ENCODE results near the gene MAPKBP1. TPM values are rescaled to one million over a fixed set of nuclear protein-coding genes. Genes with fewer than 3 reads are reported as not detected.

The MAPKBP1 gene
- total RNA-seq, 2 experiments from 2014 or later: 16.6 to 17.2 TPM

DNA sequence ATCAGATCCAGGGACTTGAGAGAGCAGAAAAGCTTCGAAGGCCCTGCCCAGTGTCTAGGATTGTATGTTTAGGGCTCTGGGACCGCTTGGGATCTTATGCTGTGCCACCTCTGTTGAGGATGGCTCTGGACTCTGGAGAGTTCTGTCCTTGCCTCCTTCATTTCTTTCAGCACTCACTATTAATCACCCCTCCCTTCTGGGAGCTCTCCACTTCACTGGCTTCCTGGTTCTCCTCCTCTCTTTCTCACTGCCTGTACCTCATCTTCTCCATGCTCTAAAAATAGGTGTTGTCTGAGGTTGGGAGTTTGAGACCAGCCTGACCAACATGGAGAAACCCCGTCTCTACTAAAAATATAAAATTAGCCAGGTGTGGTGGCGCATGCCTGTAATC is 17.3 kb downstream of the MAPKBP1 start:
- no peak overlapping the region for H3K4me3 Mint-ChIP-seq
- intact Hi-C loops (cut with micrococcal nuclease): no loop called here
- POLR2A ChIA-PET: interaction anchor here (1.7 kb wide), 1 partner anchor 17 kb away, joined by 6 read pairs; the partner anchor contains the start of gene MAPKBP1
- ATAC-seq (no peak), DNase-seq (no peak)
- peak overlapping the region; percentile 64 for H3K27ac Mint-ChIP-seq
- H3K4me1 Mint-ChIP-seq (ENCODE audit: low read depth): peaks cover 43% of the 10 kb centered on the region
- TF ChIP-seq CTCF (IDR thresholded peaks at IDR 0.05): no peak
- no peaks in the 10 kb centered on the region for H3K27me3 Mint-ChIP-seq
- no peaks in the 10 kb centered on the region for H3K36me3 Mint-ChIP-seq (ENCODE audit: low read depth)
- no peaks in the 10 kb centered on the region for H3K9me3 Mint-ChIP-seq
- CTCF ChIA-PET: interaction anchor here (1.5 to 7.8 kb wide), 3 partner anchors 13 to 20 kb away, joined by 4 to 44 read pairs (median 39); partner anchors contain the start of gene MAPKBP1

GRCh38 chr15:41792000-41792637 is 17.8 kb downstream of the MAPKBP1 start:
- POLR2A ChIA-PET: interaction anchor here (1.1 to 1.7 kb wide), 2 partner anchors 13 to 17 kb away, joined by 6 read pairs; partner anchors contain the start of gene MAPKBP1
- Mint-ChIP-seq H3K4me1 (ENCODE audit: low read depth) (peaks cover 46% of the 10 kb centered on the region), H3K27me3 (no peaks in the 10 kb centered on the region), H3K9me3 (no peaks in the 10 kb centered on the region), H3K36me3 (ENCODE audit: low read depth) (no peaks in the 10 kb centered on the region), H3K27ac (no peak overlapping the region), H3K4me3 (no peak overlapping the region)
- CTCF ChIA-PET: interaction anchor here (0.9 to 7.8 kb wide), 5 partner anchors 11 to 20 kb away, joined by 3 to 44 read pairs (median 4); partner anchors contain the start of gene MAPKBP1
- no peak for DNase-seq
- TF ChIP-seq CTCF (IDR thresholded peaks at IDR 0.05): no peak
- intact Hi-C loops (cut with micrococcal nuclease): no loop called here
- no peak for ATAC-seq

GRCh38 chr15:41794081-41794480 is 19.8 kb downstream of the MAPKBP1 start:
- DNase-seq (no peak), ATAC-seq (no peak)
- H3K4me3 Mint-ChIP-seq: no peak overlapping the region
- no peaks in the 10 kb centered on the region for H3K36me3 Mint-ChIP-seq (ENCODE audit: low read depth)
- intact Hi-C loops (cut with micrococcal nuclease): no loop called here
- no peaks in the 10 kb centered on the region for H3K27me3 Mint-ChIP-seq
- no peaks in the 10 kb centered on the region for H3K9me3 Mint-ChIP-seq
- TF ChIP-seq CTCF (IDR thresholded peaks at IDR 0.05): no peak
- POLR2A ChIA-PET: no interaction called here
- peaks cover 49% of the 10 kb centered on the region for H3K4me1 Mint-ChIP-seq (ENCODE audit: low read depth)
- CTCF ChIA-PET: interaction anchor here (0.8 to 7.8 kb wide), 2 partner anchors 17 to 20 kb away, joined by 3 to 44 read pairs; partner anchors contain the start of gene MAPKBP1
- H3K27ac Mint-ChIP-seq: no peak overlapping the region

DNA sequence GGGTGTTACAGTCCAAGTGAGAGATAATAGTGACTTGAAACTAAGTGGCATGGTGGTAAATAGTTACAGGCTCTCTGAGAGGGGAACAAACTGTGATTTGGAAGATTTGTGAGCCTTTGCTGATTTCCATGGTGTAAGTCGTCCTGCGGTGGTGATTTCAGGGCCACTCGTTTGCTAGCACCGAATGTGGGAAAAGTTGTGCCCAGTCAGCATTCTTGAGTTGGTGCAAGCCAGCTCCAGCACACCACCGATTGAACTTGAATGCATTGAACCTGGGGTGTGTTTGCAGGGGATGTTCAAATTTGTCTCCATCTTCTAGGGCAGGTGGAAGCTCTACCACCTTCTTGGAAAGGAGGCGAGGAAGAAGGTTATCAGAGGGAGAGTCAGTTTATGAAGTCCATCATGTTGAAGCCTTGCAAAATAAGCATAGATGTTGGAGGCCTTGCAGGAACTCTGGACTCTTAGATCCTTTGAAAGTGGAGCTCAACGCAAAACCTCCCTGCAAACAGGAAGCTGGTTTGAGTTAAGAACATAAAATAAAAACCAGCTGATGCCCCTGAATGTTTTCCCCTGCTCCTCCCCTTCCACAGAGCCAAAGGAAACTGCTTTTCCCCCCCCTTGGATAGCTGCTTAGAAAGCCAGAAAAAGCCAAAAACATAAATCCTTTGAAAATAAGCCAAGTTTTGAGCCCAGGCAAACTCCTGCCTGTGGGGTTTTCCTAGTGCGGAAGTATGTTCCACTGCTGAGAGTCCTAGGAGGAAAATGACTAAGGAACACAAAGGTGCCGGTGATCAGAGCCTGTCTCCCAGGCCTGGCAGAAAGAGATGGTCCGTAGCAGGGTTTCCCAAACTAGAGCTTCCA is 21.9 kb downstream of the MAPKBP1 start:
- DNase-seq (no peak), ATAC-seq (no peak)
- Mint-ChIP-seq H3K27me3 (no peaks in the 10 kb centered on the region), H3K4me1 (ENCODE audit: low read depth) (peaks cover 38% of the 10 kb centered on the region), H3K36me3 (ENCODE audit: low read depth) (peaks cover 7% of the 10 kb centered on the region), H3K27ac (no peak overlapping the region), H3K9me3 (no peaks in the 10 kb centered on the region), H3K4me3 (no peak overlapping the region)
- intact Hi-C loops (cut with micrococcal nuclease): no loop called here
- TF ChIP-seq CTCF (IDR thresholded peaks at IDR 0.05): no peak
- CTCF ChIA-PET: interaction anchor here (0.6 to 7.8 kb wide), 7 partner anchors 11 to 193 kb away, joined by 3 to 44 read pairs (median 6); partner anchors contain the start of gene MAPKBP1
- POLR2A ChIA-PET: no interaction called here
